ENCODE results near the gene CCNY. TPM values are rescaled to one million over a fixed set of nuclear protein-coding genes. Genes with fewer than 3 reads are reported as not detected.

CCNY gene
- total and polyA plus RNA-seq, 9 donors, result 28.3 to 87.0 (median 60.9) TPM

- no peak for DNase-seq
- Histone ChIP-seq H3K9me3 (no peaks in the 10 kb centered on the region), H3K4me3 (no peak overlapping the region), H3K4me1 (ENCODE audit: insufficient read depth) (peaks cover 15% of the 10 kb centered on the region), H3K27ac (no peak overlapping the region), H3K36me3 (no peaks in the 10 kb centered on the region), H3K27me3 (no peaks in the 10 kb centered on the region)
- 95 to 98% (median 97%) methylated on average over 11 of the region's 11 CpGs for WGBS, 3 donors
- intact Hi-C loops (cut with DNase I), result loop anchor here in 1 of 4 donors (10.0 kb wide), 1 partner anchor 89 kb away; the partner anchor contains the start of gene CCNY
- TF ChIP-seq EP300 (IDR thresholded peaks at IDR 0.05), result no peak
- TF ChIP-seq, protein P1, sequence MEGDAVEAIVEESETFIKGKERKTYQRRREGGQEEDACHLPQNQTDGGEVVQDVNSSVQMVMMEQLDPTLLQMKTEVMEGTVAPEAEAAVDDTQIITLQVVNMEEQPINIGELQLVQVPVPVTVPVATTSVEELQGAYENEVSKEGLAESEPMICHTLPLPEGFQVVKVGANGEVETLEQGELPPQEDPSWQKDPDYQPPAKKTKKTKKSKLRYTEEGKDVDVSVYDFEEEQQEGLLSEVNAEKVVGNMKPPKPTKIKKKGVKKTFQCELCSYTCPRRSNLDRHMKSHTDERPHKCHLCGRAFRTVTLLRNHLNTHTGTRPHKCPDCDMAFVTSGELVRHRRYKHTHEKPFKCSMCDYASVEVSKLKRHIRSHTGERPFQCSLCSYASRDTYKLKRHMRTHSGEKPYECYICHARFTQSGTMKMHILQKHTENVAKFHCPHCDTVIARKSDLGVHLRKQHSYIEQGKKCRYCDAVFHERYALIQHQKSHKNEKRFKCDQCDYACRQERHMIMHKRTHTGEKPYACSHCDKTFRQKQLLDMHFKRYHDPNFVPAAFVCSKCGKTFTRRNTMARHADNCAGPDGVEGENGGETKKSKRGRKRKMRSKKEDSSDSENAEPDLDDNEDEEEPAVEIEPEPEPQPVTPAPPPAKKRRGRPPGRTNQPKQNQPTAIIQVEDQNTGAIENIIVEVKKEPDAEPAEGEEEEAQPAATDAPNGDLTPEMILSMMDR (IDR thresholded peaks at IDR 0.05), result no peak
- no peak for TF ChIP-seq POLR2A (IDR thresholded peaks at IDR 0.05)
These were observed 87.4 kb downstream of the CCNY start for GRCh38 chr10:35423505-35424306.

- WGBS, 3 donors, result 77 to 84% (median 81%) methylated on average over 8 of the region's 8 CpGs
- no peak for TF ChIP-seq EP300 (IDR thresholded peaks at IDR 0.05)
- no peak for TF ChIP-seq POLR2A (IDR thresholded peaks at IDR 0.05)
- TF ChIP-seq, protein P1 (IDR thresholded peaks at IDR 0.05), result no peak
- Histone ChIP-seq H3K36me3 (no peaks in the 10 kb centered on the region), H3K4me1 (ENCODE audit: insufficient read depth) (peaks cover 15% of the 10 kb centered on the region), H3K27me3 (no peaks in the 10 kb centered on the region), H3K27ac (no peak overlapping the region), H3K9me3 (no peaks in the 10 kb centered on the region), H3K4me3 (no peak overlapping the region)
- no peak for DNase-seq
- intact Hi-C loops (cut with DNase I), result loop anchor here in 1 of 4 donors (10.0 kb wide), 1 partner anchor 90 kb away; the partner anchor contains the start of gene CCNY
These were observed 88.5 kb downstream of the CCNY start for GRCh38 chr10:35424680-35425285.

- Histone ChIP-seq H3K9me3 (no peaks in the 10 kb centered on the region), H3K27ac (no peak overlapping the region), H3K36me3 (no peaks in the 10 kb centered on the region), H3K4me3 (no peak overlapping the region), H3K27me3 (no peaks in the 10 kb centered on the region), H3K4me1 (ENCODE audit: insufficient read depth) (peaks cover 13% of the 10 kb centered on the region)
- intact Hi-C loops (cut with DNase I), result loop anchor here in 1 of 4 donors (10.0 kb wide), 1 partner anchor 91 kb away; the partner anchor contains the start of gene CCNY
- TF ChIP-seq, protein P1 (IDR thresholded peaks at IDR 0.05), result no peak
- TF ChIP-seq EP300 (IDR thresholded peaks at IDR 0.05) (no peak), POLR2A (IDR thresholded peaks at IDR 0.05) (no peak)
- 63 to 80% (median 79%) methylated on average over 1 of the region's 1 CpG for WGBS, 3 donors
- DNase-seq, result no peak
These were observed 89.3 kb downstream of the CCNY start for GRCh38 chr10:35425595-35425994.

DNA sequence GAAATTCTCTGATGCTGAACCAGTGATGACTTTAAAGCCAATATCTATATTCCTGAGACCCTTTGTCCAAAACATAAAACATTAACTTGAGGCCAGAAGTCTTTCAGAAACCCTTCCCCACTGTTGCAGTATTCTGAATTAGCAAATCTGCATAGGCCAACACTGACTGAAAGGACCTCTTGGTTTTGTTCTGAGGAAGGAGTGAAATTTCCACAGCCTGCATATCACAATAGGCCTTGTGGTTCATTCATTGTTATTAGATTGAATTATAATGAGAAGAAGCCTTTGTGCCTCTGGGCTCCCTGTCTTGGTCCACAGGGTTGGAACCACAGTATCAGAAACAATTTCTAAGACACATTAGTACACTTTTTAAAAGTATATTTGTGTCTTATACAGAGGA is 90.3 kb downstream of the CCNY start:
- Histone ChIP-seq H3K27ac (no peak overlapping the region), H3K36me3 (no peaks in the 10 kb centered on the region), H3K27me3 (no peaks in the 10 kb centered on the region), H3K9me3 (no peaks in the 10 kb centered on the region), H3K4me3 (no peak overlapping the region), H3K4me1 (ENCODE audit: insufficient read depth) (peaks cover 7% of the 10 kb centered on the region)
- intact Hi-C loops (cut with DNase I), result loop anchor here in 1 of 4 donors (10.0 kb wide), 1 partner anchor 92 kb away; the partner anchor contains the start of gene CCNY
- no peak for TF ChIP-seq POLR2A (IDR thresholded peaks at IDR 0.05)
- TF ChIP-seq, protein P1 (IDR thresholded peaks at IDR 0.05), result no peak
- TF ChIP-seq EP300 (IDR thresholded peaks at IDR 0.05), result no peak
- no peak for DNase-seq
